Measurements from ENCODE around the gene GLIS2.

DNA sequence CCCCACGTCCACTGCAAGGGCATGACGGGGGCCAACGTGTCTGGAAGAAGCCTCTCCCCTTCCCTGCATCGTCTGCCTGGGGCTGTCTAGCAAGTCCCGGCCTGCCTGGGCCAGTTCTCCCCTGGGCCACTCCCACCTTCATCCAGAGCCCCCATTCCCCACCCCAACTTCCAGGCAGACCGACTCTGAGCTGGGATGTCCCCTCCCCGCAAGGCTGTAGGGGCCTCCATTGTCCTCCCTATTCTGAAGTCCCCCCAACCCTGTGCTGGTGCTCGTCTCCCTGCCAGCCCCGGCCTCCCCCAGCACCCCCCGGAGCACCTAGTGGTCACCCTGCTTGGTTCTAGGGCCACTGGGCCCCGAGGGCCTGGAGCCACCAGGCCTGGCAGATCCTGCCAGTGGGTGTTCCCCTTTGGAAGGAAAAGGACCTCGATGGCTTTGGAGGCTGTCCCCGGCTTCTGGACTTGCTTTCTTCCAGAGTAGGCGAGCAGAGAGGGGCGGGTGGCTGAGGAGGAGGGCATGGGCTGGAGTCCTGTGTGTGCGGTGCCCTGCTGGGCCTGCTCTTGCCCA is 4.8 kb downstream of the GLIS2 start:
- TF ChIP-seq, protein P1, sequence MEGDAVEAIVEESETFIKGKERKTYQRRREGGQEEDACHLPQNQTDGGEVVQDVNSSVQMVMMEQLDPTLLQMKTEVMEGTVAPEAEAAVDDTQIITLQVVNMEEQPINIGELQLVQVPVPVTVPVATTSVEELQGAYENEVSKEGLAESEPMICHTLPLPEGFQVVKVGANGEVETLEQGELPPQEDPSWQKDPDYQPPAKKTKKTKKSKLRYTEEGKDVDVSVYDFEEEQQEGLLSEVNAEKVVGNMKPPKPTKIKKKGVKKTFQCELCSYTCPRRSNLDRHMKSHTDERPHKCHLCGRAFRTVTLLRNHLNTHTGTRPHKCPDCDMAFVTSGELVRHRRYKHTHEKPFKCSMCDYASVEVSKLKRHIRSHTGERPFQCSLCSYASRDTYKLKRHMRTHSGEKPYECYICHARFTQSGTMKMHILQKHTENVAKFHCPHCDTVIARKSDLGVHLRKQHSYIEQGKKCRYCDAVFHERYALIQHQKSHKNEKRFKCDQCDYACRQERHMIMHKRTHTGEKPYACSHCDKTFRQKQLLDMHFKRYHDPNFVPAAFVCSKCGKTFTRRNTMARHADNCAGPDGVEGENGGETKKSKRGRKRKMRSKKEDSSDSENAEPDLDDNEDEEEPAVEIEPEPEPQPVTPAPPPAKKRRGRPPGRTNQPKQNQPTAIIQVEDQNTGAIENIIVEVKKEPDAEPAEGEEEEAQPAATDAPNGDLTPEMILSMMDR (conservative IDR thresholded peaks at IDR 0.05; ENCODE audit: low read length): no peak
- TF ChIP-seq EZH2phosphoT487 (IDR thresholded peaks at IDR 0.05; ENCODE audit: borderline replicate concordance): no peak

Data from Loucy (cell line).